Measurements from ENCODE around the gene PRKN. TPM values are rescaled to one million over a fixed set of nuclear protein-coding genes. Genes with fewer than 3 reads are reported as not detected.

Gene PRKN
- total RNA-seq, 1 donor from 2014 or later = 1.2 TPM

DNA sequence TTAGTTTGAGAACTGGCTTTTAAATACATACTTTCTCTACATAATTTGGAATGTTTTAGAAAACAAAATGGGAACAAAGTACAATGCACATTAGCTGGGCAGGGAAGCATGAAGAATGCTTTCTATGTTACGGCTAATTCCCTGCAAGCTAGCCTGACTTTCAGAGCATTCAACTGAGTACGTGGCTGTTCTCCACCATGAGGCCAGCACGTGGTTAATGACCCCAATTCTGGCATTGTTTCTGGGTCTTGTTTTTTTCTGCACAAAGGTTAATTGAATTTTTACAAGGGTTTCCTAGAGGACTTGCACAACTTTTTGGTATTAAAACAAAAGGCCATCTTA is 1245.1 kb downstream of the PRKN start:
- no peak overlapping the region for H3K4me3 ChIP-seq (ENCODE audit: low read depth, low read length)
- TF ChIP-seq, protein P1, sequence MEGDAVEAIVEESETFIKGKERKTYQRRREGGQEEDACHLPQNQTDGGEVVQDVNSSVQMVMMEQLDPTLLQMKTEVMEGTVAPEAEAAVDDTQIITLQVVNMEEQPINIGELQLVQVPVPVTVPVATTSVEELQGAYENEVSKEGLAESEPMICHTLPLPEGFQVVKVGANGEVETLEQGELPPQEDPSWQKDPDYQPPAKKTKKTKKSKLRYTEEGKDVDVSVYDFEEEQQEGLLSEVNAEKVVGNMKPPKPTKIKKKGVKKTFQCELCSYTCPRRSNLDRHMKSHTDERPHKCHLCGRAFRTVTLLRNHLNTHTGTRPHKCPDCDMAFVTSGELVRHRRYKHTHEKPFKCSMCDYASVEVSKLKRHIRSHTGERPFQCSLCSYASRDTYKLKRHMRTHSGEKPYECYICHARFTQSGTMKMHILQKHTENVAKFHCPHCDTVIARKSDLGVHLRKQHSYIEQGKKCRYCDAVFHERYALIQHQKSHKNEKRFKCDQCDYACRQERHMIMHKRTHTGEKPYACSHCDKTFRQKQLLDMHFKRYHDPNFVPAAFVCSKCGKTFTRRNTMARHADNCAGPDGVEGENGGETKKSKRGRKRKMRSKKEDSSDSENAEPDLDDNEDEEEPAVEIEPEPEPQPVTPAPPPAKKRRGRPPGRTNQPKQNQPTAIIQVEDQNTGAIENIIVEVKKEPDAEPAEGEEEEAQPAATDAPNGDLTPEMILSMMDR (IDR thresholded peaks at IDR 0.05; ENCODE audit: insufficient read depth, low read length, poor library complexity, severe bottlenecking) = no peak
- no peaks in the 10 kb centered on the region for H3K27me3 ChIP-seq (ENCODE audit: control insufficient read depth, insufficient read depth, low read length)
- DNase-seq (ENCODE audit: low read depth) = no peak
- no peaks in the 10 kb centered on the region for H3K36me3 ChIP-seq (ENCODE audit: control insufficient read depth, insufficient read depth, low read length)

DNA sequence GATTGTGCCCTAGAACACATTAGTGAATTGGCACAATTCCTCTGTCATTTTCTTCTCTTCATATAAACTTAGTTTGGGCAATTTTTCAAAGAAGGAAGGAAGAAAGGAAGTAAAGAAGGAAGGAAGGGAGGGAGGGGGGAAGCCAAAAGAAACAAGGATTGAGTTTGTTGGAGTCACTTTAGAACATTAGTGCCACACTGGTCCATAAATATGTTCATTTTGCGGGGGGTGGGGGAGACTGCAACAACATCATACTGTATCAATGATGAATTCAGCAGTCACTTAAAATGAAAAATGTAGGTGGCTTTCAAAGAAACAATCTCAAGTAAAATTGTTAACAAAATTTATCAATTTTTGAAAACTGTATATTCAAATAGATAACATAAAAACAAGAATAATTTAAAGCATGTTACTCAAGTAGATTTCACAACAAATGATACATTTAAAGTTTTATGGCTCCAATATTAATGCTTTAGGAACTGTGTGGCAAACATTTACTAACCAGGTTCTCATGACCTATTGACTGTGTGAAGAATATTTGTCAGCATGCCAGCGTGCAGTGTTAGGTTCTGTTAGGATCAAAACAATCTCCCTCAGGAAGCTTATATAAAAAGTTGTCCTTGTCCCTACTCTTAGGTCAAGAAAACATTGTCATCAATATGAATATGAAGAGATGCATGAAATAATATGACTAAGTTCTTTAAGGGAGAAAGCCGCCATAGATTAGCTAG is 1245.6 kb downstream of the PRKN start:
- Histone ChIP-seq H3K27me3 (ENCODE audit: control insufficient read depth, insufficient read depth, low read length) (no peaks in the 10 kb centered on the region), H3K36me3 (ENCODE audit: control insufficient read depth, insufficient read depth, low read length) (no peaks in the 10 kb centered on the region), H3K4me3 (ENCODE audit: low read depth, low read length) (no peak overlapping the region)
- DNase-seq (ENCODE audit: low read depth) = no peak
- TF ChIP-seq, protein P1 (IDR thresholded peaks at IDR 0.05; ENCODE audit: insufficient read depth, low read length, poor library complexity, severe bottlenecking) = no peak

GRCh38 chr6:161480421-161481155 is 1247.0 kb downstream of the PRKN start:
- TF ChIP-seq, protein P1 (IDR thresholded peaks at IDR 0.05; ENCODE audit: insufficient read depth, low read length, poor library complexity, severe bottlenecking) = no peak
- Histone ChIP-seq H3K27me3 (ENCODE audit: control insufficient read depth, insufficient read depth, low read length) (no peaks in the 10 kb centered on the region), H3K4me3 (ENCODE audit: low read depth, low read length) (no peak overlapping the region), H3K36me3 (ENCODE audit: control insufficient read depth, insufficient read depth, low read length) (no peaks in the 10 kb centered on the region)
- no peak for DNase-seq (ENCODE audit: low read depth)

GRCh38 chr6:161479376-161479775 is 1248.2 kb downstream of the PRKN start:
- no peak for DNase-seq (ENCODE audit: low read depth)
- no peaks in the 10 kb centered on the region for H3K36me3 ChIP-seq (ENCODE audit: control insufficient read depth, insufficient read depth, low read length)
- TF ChIP-seq, protein P1 (IDR thresholded peaks at IDR 0.05; ENCODE audit: insufficient read depth, low read length, poor library complexity, severe bottlenecking) = no peak

DNA sequence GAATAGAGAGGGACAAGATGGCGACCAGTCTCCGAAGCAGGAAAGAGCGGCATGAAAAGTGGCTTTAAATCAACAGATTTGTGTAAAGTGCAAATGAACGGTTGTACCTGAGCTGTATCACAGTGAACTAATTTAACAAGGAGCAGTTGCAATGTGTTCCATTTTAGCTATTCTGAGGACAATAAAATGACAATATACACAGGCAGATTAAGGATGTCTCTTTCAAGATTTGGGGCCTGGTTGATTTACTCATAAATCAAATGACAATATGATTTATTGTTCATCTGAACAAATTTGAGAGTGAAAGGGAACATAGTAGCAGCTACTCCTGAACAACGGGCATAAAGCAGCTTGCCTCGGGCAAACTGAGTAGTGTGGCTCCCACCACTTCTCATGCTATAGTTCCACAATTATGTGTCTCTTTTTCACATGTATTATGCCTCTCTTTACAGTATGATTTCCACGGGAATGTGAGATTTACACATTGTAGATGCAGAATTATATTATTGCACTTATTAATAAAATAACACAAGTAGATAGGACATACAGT is 1249.6 kb downstream of the PRKN start:
- TF ChIP-seq, protein P1 (IDR thresholded peaks at IDR 0.05; ENCODE audit: insufficient read depth, low read length, poor library complexity, severe bottlenecking) = no peak
- no peak overlapping the region for H3K4me3 ChIP-seq (ENCODE audit: low read depth, low read length)
- no peaks in the 10 kb centered on the region for H3K27me3 ChIP-seq (ENCODE audit: control insufficient read depth, insufficient read depth, low read length)
- no peak for DNase-seq (ENCODE audit: low read depth)
- no peaks in the 10 kb centered on the region for H3K36me3 ChIP-seq (ENCODE audit: control insufficient read depth, insufficient read depth, low read length)

More at GRCh38 chr6:161479376-161479775, 1248.2 kb downstream of the PRKN start:
- Histone ChIP-seq H3K4me3 (ENCODE audit: low read depth, low read length) (no peak overlapping the region), H3K27me3 (ENCODE audit: control insufficient read depth, insufficient read depth, low read length) (no peaks in the 10 kb centered on the region)

Measured in kidney epithelial cell (primary cell).